Measurements from ENCODE around the gene KLHDC7B.

KLHDC7B gene

DNA sequence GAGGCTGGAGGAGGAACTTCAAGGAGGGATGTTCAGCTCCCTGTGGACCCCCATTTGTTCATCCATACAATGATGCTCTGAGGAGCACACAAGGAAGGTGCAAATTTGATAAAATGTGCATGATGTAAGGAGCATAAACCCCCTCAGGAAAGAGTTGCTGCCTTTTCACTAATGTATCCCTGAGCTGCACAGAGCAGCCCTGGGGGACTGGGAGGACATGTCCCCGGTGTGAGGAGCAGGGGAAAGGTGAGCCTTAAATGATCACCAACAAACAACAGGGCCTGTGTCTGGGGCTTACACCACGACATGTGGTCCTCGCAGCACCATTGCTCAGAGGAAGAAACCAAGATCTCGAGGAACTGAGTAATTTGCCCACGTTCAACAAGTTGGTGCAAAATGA lies 51.4 kb downstream of the KLHDC7B start:
- Histone ChIP-seq H3K4me1 (ENCODE audit: control insufficient read depth, insufficient read depth, low read length) (no peaks in the 10 kb centered on the region), H3K4me3 (ENCODE audit: low read length) (no peak overlapping the region), H3K4me2 (ENCODE audit: low read length) (no peak overlapping the region), H3K36me3 (ENCODE audit: insufficient read depth, low read length) (no peaks in the 10 kb centered on the region), H3K9me3 (replicated peaks; ENCODE audit: low read length) (no peaks in the 10 kb centered on the region), H3K27me3 (ENCODE audit: control insufficient read depth, insufficient read depth, low read length) (peaks cover 15% of the 10 kb centered on the region), H3K9ac (ENCODE audit: low read depth, low read length) (no peak overlapping the region)

- H3K4me2 ChIP-seq (ENCODE audit: low read length) = peak overlapping the region; percentile 67
- H3K9me3 ChIP-seq (replicated peaks; ENCODE audit: low read length) = no peaks in the 10 kb centered on the region
- no peak overlapping the region for H3K9ac ChIP-seq (ENCODE audit: low read depth, low read length)
- no peaks in the 10 kb centered on the region for H3K36me3 ChIP-seq (ENCODE audit: insufficient read depth, low read length)
- H3K27me3 ChIP-seq (ENCODE audit: control insufficient read depth, insufficient read depth, low read length) = peaks cover 33% of the 10 kb centered on the region
- H3K4me1 ChIP-seq (ENCODE audit: control insufficient read depth, insufficient read depth, low read length) = no peaks in the 10 kb centered on the region
- H3K4me3 ChIP-seq (ENCODE audit: low read length) = no peak overlapping the region
These were observed 54.2 kb downstream of the KLHDC7B start for GRCh38 chr22:50599816-50600455.

DNA sequence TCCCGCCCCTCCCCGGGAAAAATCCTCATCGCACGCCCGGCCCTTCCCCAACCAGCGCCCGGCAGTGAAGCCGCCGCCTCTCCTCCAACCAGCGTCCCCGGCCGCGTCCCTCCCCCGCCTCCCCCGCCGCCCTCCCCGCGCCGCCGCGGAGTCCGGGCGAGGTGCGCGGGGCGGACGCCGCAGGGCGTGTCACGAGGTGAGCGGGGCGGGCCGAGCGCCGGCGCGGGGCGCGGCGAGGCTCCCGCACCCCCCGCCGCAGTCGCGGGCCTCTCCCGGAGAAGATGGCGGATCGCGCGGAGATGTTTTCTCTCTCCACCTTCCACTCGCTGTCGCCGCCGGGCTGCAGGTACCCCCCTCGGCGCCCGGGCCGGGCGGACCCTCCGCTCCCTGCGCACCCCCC lies 54.8 kb downstream of the KLHDC7B start, which contains the start of gene MAPK8IP2:
Gene MAPK8IP2, plus strand, starts transcription at position 256 of the 400 bp plus-strand sequence. Its CDS starts 26 bp downstream, at position 282.
- no peaks in the 10 kb centered on the region for H3K4me1 ChIP-seq (ENCODE audit: control insufficient read depth, insufficient read depth, low read length)
- H3K27me3 ChIP-seq (ENCODE audit: control insufficient read depth, insufficient read depth, low read length) = peaks cover 39% of the 10 kb centered on the region
- peak within 1 kb of the TSS; percentile 67 for H3K4me2 ChIP-seq (ENCODE audit: low read length)
- H3K9me3 ChIP-seq (replicated peaks; ENCODE audit: low read length) = no peaks in the 10 kb centered on the region
- no peaks in the 10 kb centered on the region for H3K36me3 ChIP-seq (ENCODE audit: insufficient read depth, low read length)
- no peak within 1 kb of the TSS for H3K4me3 ChIP-seq (ENCODE audit: low read length)
- no peak within 1 kb of the TSS for H3K9ac ChIP-seq (ENCODE audit: low read depth, low read length)

Data from skeletal muscle satellite cell (primary cell).